K562 (cell line): Measurements from ENCODE around the gene IMPACT. TPM values are rescaled to one million over a fixed set of nuclear protein-coding genes. Genes with fewer than 3 reads are reported as not detected.

ENCODE experiments used
- FOSL1 ChIP-seq: fragments of 200-800 bp; sonication (Bioruptor generic); conservative IDR thresholded peaks from 2 replicates; pipeline ENCODE4 v1.6.1; 2016; ENCODE audit warnings: missing genetic modification characterization, missing compliant biosample characterization
- HDGF ChIP-seq: fragments of 450-650 bp; IDR thresholded peaks from 2 replicates; pipeline ENCODE4 v1.6.1; 2016
- MIER1 ChIP-seq: fragments of 450-650 bp; IDR thresholded peaks from 2 replicates; pipeline ENCODE4 v1.6.1; 2016; ENCODE audit warnings: antibody characterized with exemption, mild to moderate bottlenecking, low read depth
- SRSF7 ChIP-seq: fragments of 200-400 bp; formaldehyde crosslinking; optimal IDR thresholded peaks from 2 replicates; pipeline ENCODE3; 2017; ENCODE audit warnings: mild to moderate bottlenecking, low read depth, low read length
- ZBTB17 ChIP-seq: fragments of 450-650 bp; formaldehyde crosslinking; IDR thresholded peaks from 2 replicates; pipeline ENCODE4 v1.4.0; 2020; ENCODE audit warnings: mild to moderate bottlenecking
- ZBTB8A ChIP-seq: fragments of 450-650 bp; IDR thresholded peaks from 2 replicates; pipeline ENCODE4 v1.6.1; 2018; ENCODE audit warnings: mild to moderate bottlenecking, moderate library complexity; ENCODE audit not compliant: partially characterized antibody
- polyA plus RNA-seq, 8 experiments: library from polyadenylated mRNA; depleted of rRNA in 4 of 8; stranded (reverse) in 5 of 8; unstranded in 3 of 8; fragments of >200 nt; fragmentation: Nextera tagmentation in 2 of 8; fragmentation: Illumina TruSeq in 1 of 8; extraction: Ambion mirVana in 2 of 8; extraction: Trizol in 1 of 8; gene quantifications; 2 replicates each; pipeline versions ENCODE4 v1.2.1 to v1.2.3, GENCODE V29; 2011 to 2014; ENCODE audit warnings: inconsistent platforms in 1 of 8, missing spikeins in 1 of 8
- total RNA-seq, 7 experiments: library from RNA; depleted of rRNA in 6 of 7; stranded (reverse); fragments of >200 nt in 6 of 7; fragmentation: Illumina TruSeq in 2 of 7; extraction: Trizol in 2 of 7; gene quantifications; 2 replicates each; pipeline versions ENCODE4 v1.2.1 to v1.2.3, GENCODE V29; 2011 to 2021; ENCODE audit warnings: low replicate concordance in 1 of 7
- TF ChIP-seq, protein P1 (sequence below): fragments of 200-800 bp; sonication (Bioruptor generic); IDR thresholded peaks from 2 replicates; pipeline ENCODE4 v1.6.1; 2016; ENCODE audit warnings: missing genetic modification characterization, missing compliant biosample characterization
- TF ChIP-seq, protein P2 (sequence below): sonication (generic); formaldehyde crosslinking; IDR thresholded peaks from 2 replicates; pipeline ENCODE4 v1.8.0; 2022; ENCODE audit warnings: missing genetic modification reagents, mild to moderate bottlenecking, moderate library complexity, borderline replicate concordance
- TF ChIP-seq, protein P3 (sequence below): fragments of 250-450 bp; sonication (Bioruptor Pico); IDR thresholded peaks from 2 replicates; pipeline ENCODE4 v1.9.0; 2021; ENCODE audit warnings: mild to moderate bottlenecking, inconsistent platforms
- TF ChIP-seq, protein P4 (sequence below): fragments of 450-650 bp; IDR thresholded peaks from 2 replicates; pipeline ENCODE4 v1.6.1; 2018; ENCODE audit warnings: mild to moderate bottlenecking, low read depth; ENCODE audit not compliant: partially characterized antibody

The IMPACT gene
- total and polyA plus RNA-seq, 9 of the 15 experiments (the other 6 are each of a cell fraction or from before 2014, with no cell fraction given), result 4.7 to 7.6 (median 5.8) TPM

DNA sequence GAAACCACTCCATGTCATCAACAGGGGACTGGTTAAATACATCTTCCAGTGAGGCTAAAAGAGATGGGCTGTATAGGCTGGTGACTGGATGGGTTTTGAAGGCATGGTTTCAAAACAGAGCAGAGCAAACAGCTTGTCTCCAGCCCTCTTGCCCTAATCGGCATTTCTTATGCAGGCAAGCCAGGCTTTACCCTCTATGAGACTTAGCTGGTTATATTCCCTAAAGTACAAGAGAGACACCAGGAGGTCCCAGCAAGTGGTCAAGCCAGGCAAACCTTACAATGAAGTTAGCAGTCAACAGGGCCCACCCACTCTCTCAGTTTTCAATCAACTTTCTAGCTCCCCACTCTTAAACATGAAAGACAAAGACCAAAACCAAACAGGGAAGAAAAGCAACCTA, 47.9 kb upstream of the IMPACT start (continued):
- TF ChIP-seq, protein P1, sequence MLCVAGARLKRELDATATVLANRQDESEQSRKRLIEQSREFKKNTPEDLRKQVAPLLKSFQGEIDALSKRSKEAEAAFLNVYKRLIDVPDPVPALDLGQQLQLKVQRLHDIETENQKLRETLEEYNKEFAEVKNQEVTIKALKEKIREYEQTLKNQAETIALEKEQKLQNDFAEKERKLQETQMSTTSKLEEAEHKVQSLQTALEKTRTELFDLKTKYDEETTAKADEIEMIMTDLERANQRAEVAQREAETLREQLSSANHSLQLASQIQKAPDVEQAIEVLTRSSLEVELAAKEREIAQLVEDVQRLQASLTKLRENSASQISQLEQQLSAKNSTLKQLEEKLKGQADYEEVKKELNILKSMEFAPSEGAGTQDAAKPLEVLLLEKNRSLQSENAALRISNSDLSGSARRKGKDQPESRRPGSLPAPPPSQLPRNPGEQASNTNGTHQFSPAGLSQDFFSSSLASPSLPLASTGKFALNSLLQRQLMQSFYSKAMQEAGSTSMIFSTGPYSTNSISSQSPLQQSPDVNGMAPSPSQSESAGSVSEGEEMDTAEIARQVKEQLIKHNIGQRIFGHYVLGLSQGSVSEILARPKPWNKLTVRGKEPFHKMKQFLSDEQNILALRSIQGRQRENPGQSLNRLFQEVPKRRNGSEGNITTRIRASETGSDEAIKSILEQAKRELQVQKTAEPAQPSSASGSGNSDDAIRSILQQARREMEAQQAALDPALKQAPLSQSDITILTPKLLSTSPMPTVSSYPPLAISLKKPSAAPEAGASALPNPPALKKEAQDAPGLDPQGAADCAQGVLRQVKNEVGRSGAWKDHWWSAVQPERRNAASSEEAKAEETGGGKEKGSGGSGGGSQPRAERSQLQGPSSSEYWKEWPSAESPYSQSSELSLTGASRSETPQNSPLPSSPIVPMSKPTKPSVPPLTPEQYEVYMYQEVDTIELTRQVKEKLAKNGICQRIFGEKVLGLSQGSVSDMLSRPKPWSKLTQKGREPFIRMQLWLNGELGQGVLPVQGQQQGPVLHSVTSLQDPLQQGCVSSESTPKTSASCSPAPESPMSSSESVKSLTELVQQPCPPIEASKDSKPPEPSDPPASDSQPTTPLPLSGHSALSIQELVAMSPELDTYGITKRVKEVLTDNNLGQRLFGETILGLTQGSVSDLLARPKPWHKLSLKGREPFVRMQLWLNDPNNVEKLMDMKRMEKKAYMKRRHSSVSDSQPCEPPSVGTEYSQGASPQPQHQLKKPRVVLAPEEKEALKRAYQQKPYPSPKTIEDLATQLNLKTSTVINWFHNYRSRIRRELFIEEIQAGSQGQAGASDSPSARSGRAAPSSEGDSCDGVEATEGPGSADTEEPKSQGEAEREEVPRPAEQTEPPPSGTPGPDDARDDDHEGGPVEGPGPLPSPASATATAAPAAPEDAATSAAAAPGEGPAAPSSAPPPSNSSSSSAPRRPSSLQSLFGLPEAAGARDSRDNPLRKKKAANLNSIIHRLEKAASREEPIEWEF, result no peak
- TF ChIP-seq SRSF7, result no peak
- no peak for TF ChIP-seq ZBTB17 (CRISPR knock-in tag)
- TF ChIP-seq, protein P2, sequence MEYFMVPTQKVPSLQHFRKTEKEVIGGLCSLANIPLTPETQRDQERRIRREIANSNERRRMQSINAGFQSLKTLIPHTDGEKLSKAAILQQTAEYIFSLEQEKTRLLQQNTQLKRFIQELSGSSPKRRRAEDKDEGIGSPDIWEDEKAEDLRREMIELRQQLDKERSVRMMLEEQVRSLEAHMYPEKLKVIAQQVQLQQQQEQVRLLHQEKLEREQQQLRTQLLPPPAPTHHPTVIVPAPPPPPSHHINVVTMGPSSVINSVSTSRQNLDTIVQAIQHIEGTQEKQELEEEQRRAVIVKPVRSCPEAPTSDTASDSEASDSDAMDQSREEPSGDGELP, result no peak
- TF ChIP-seq FOSL1 (tag), result no peak
- TF ChIP-seq ZBTB8A, result no peak
- TF ChIP-seq, protein P3, sequence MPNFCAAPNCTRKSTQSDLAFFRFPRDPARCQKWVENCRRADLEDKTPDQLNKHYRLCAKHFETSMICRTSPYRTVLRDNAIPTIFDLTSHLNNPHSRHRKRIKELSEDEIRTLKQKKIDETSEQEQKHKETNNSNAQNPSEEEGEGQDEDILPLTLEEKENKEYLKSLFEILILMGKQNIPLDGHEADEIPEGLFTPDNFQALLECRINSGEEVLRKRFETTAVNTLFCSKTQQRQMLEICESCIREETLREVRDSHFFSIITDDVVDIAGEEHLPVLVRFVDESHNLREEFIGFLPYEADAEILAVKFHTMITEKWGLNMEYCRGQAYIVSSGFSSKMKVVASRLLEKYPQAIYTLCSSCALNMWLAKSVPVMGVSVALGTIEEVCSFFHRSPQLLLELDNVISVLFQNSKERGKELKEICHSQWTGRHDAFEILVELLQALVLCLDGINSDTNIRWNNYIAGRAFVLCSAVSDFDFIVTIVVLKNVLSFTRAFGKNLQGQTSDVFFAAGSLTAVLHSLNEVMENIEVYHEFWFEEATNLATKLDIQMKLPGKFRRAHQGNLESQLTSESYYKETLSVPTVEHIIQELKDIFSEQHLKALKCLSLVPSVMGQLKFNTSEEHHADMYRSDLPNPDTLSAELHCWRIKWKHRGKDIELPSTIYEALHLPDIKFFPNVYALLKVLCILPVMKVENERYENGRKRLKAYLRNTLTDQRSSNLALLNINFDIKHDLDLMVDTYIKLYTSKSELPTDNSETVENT (CRISPR knock-in tag), result no peak
- no peak for TF ChIP-seq HDGF
- TF ChIP-seq, protein P4, sequence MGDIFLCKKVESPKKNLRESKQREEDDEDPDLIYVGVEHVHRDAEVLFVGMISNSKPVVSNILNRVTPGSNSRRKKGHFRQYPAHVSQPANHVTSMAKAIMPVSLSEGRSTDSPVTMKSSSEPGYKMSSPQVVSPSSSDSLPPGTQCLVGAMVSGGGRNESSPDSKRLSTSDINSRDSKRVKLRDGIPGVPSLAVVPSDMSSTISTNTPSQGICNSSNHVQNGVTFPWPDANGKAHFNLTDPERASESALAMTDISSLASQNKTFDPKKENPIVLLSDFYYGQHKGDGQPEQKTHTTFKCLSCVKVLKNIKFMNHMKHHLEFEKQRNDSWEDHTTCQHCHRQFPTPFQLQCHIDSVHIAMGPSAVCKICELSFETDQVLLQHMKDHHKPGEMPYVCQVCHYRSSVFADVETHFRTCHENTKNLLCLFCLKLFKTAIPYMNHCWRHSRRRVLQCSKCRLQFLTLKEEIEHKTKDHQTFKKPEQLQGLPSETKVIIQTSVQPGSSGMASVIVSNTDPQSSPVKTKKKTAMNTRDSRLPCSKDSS, result no peak
- TF ChIP-seq MIER1, result no peak
